PC-3 (cell line): ENCODE measurements around the gene FLNB. TPM values are rescaled to one million over a fixed set of nuclear protein-coding genes. Genes with fewer than 3 reads are reported as not detected.

ENCODE experiments used
- ATAC-seq: fragments of 200-7000 bp; cut with Tn5 transposase; 2 replicates; pipeline ENCODE4 v1.9.1; 2020; ENCODE audit warnings: mild to moderate bottlenecking, moderate library complexity
- BruUV-seq: library from RNA; stranded (reverse); fragments of 400-500 nt; replicated peaks from 2 replicates; lab custom pipeline; 2021; lab: Mats Ljungman, UMichigan
- CTCF ChIA-PET: fragments of 300-600 bp; sonication (Branson Sonifier 250); formaldehyde crosslinking; loops from one replicate; lab custom pipeline; 2022; ENCODE audit warnings: antibody characterized with exemption; lab: Charles Lee
- POLR2A ChIA-PET: fragments of 300-600 bp; sonication (Branson Sonifier 250); formaldehyde crosslinking; loops from one replicate; lab custom pipeline; 2022; ENCODE audit warnings: antibody characterized with exemption; ENCODE audit not compliant: unreplicated experiment; lab: Charles Lee
- DNase-seq: peaks from one replicate; pipeline ENCODE4 v3.0.0-alpha.2; 2015
- H2AFZ ChIP-seq: fragments of 300-600 bp; sonication (generic); 2 replicates; pipeline ENCODE4 v1.6.0; 2016; ENCODE audit warnings: antibody characterized with exemption, low read length
- H3F3A ChIP-seq: fragments of 300-600 bp; sonication (generic); one replicate; pipeline ENCODE4 v1.6.0; 2017; ENCODE audit warnings: antibody characterized with exemption, low read length, control low read depth, mild to moderate bottlenecking; ENCODE audit not compliant: unreplicated experiment
- H3K27ac ChIP-seq: fragments of 300-600 bp; sonication (generic); 2 replicates; pipeline ENCODE4 v1.5.1; 2016; ENCODE audit warnings: mild to moderate bottlenecking, low read length
- H3K27me3 ChIP-seq: fragments of 300-600 bp; sonication (generic); 2 replicates; pipeline ENCODE4 v1.6.1; 2016; ENCODE audit warnings: low read length, mixed read lengths
- H3K36me3 ChIP-seq: fragments of 300-600 bp; sonication (generic); 2 replicates; pipeline ENCODE4 v1.6.1; 2016; ENCODE audit warnings: low read depth, mixed run types, low read length, mixed read lengths
- H3K4me1 ChIP-seq: fragments of 300-600 bp; sonication (generic); 2 replicates; pipeline ENCODE4 v1.5.1; 2016; ENCODE audit warnings: low read length; ENCODE audit not compliant: insufficient read depth
- H3K4me2 ChIP-seq: fragments of 300-600 bp; sonication (generic); 2 replicates; pipeline ENCODE4 v1.6.0; 2016; ENCODE audit warnings: low read length
- H3K4me3 ChIP-seq: fragments of 300-600 bp; sonication (generic); 2 replicates; pipeline ENCODE4 v1.5.1; 2016; ENCODE audit warnings: mild to moderate bottlenecking, low read length, mixed read lengths
- H3K79me2 ChIP-seq: fragments of 300-600 bp; sonication (generic); 2 replicates; pipeline ENCODE4 v1.6.1; 2017; ENCODE audit warnings: low read length, mixed read lengths
- H3K9ac ChIP-seq: fragments of 300-600 bp; sonication (generic); 2 replicates; pipeline ENCODE4 v1.6.0; 2016; ENCODE audit warnings: mild to moderate bottlenecking, low read length
- H3K9me2 ChIP-seq: fragments of 300-600 bp; sonication (generic); replicated peaks from 2 replicates; pipeline ENCODE4 v1.6.1; 2016; ENCODE audit warnings: mixed run types, low read length, mixed read lengths
- H3K9me3 ChIP-seq: fragments of 300-600 bp; sonication (generic); 2 replicates; pipeline ENCODE4 v1.6.1; 2016; ENCODE audit warnings: low read length, mixed read lengths
- H4K20me1 ChIP-seq: fragments of 300-600 bp; sonication (generic); 2 replicates; pipeline ENCODE4 v1.6.1; 2016; ENCODE audit warnings: low read length, mixed read lengths
- EZH2 ChIP-seq: fragments of 300-600 bp; sonication (generic); IDR thresholded peaks from one replicate; pipeline ENCODE4 v1.6.1; 2017; ENCODE audit warnings: antibody characterized with exemption, mild to moderate bottlenecking, low read length; ENCODE audit not compliant: unreplicated experiment
- EZH2phosphoT487 ChIP-seq: fragments of 300-600 bp; sonication (generic); IDR thresholded peaks from 2 replicates; pipeline ENCODE4 v1.6.1; 2018; ENCODE audit warnings: mild to moderate bottlenecking, antibody characterized with exemption, low read length, borderline replicate concordance
- intact Hi-C: fragments of 100-400 bp; cut with micrococcal nuclease; formaldehyde crosslinking; loops from 2 replicates; pipeline ENCODE4 v1.9.0; 2023
- total RNA-seq: library from RNA; depleted of rRNA; stranded (reverse); fragments of >200 nt; gene quantifications from 2 replicates; pipeline ENCODE4 v1.2.3, GENCODE V29; 2014
- TF ChIP-seq, protein P1 (sequence below): fragments of 300-600 bp; sonication (generic); conservative IDR thresholded peaks from 2 replicates; pipeline ENCODE4 v1.5.1; 2017; ENCODE audit warnings: antibody characterized with exemption, low read depth, mild to moderate bottlenecking, low read length

The FLNB gene
- total RNA-seq, 1 experiment from 2014 or later = 505 TPM

DNA sequence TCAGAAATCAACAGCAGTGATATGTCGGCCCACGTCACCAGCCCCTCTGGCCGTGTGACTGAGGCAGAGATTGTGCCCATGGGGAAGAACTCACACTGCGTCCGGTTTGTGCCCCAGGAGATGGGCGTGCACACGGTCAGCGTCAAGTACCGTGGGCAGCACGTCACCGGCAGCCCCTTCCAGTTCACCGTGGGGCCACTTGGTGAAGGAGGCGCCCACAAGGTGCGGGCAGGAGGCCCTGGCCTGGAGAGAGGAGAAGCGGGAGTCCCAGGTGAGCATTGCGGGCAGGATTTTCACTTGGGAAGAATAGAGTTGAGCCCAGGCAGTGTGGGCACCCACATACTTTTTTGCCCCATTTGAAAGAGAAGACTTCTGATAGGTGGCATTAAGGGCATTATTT lies 145.1 kb downstream of the FLNB start:
- Histone ChIP-seq H3K36me3 (peaks cover 91% of the 10 kb centered on the region), H2AFZ (no peak overlapping the region), H3K4me3 (no peak overlapping the region), H3K4me2 (no peak overlapping the region), H3K27me3 (no peaks in the 10 kb centered on the region), H3K9me3 (no peaks in the 10 kb centered on the region), H3K9ac (no peak overlapping the region), H3K27ac (no peak overlapping the region), H3K79me2 (no peaks in the 10 kb centered on the region), H4K20me1 (no peaks in the 10 kb centered on the region), H3K9me2 (no peaks in the 10 kb centered on the region), H3K4me1 (no peaks in the 10 kb centered on the region), H3F3A (peaks cover 5% of the 10 kb centered on the region)
- DNase-seq (no peak), ATAC-seq (no peak)
- TF ChIP-seq, protein P1, sequence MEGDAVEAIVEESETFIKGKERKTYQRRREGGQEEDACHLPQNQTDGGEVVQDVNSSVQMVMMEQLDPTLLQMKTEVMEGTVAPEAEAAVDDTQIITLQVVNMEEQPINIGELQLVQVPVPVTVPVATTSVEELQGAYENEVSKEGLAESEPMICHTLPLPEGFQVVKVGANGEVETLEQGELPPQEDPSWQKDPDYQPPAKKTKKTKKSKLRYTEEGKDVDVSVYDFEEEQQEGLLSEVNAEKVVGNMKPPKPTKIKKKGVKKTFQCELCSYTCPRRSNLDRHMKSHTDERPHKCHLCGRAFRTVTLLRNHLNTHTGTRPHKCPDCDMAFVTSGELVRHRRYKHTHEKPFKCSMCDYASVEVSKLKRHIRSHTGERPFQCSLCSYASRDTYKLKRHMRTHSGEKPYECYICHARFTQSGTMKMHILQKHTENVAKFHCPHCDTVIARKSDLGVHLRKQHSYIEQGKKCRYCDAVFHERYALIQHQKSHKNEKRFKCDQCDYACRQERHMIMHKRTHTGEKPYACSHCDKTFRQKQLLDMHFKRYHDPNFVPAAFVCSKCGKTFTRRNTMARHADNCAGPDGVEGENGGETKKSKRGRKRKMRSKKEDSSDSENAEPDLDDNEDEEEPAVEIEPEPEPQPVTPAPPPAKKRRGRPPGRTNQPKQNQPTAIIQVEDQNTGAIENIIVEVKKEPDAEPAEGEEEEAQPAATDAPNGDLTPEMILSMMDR = no peak
- no peak for TF ChIP-seq EZH2phosphoT487
- no peak for TF ChIP-seq EZH2
- ChIA-PET CTCF (no interaction called here), POLR2A (no interaction called here)
- no TSS peak for BruUV-seq
- intact Hi-C loops = no loop called here

DNA sequence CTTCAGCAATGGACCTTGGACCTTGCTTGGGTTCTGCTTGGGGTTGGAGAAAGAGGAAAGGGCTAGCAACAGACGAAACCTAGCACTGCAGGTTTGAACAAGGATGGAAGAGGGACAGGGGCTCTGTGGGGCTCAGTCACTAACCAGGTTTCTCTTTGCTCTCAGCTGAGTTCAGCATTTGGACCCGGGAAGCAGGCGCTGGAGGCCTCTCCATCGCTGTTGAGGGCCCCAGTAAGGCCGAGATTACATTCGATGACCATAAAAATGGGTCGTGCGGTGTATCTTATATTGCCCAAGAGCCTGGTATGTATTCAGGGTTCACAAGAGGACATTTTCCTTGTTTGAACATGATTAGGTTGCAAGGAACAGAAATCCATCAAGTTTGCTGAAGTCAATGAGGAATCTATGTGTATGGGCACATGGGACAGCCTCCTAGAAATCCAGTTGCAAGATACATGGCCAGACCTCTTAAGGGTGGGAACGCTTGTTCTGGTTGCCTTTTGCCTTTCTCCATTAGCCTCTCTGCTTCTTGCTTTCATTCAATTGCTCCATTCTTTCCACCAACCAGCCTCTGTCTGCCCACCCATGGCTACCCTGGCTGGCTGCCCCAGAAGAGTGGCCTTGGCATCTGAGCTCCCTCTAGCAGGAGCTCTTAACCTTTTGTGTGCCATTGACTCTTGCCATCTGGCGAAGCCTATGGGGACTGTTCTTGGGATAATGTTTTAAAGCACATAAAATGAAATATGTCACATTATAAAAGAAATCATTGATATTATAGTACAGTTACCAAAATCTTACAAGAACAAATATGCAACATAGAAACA lies 146.6 kb downstream of the FLNB start:
- peaks cover 91% of the 10 kb centered on the region for H3K36me3 ChIP-seq
- H3K4me2 ChIP-seq = no peak overlapping the region
- no peak overlapping the region for H3K9ac ChIP-seq
- CTCF ChIA-PET = no interaction called here
- TF ChIP-seq EZH2 (no peak), EZH2phosphoT487 (no peak)
- TF ChIP-seq, protein P1 = no peak
- H3K79me2 ChIP-seq = no peaks in the 10 kb centered on the region
- intact Hi-C loops = no loop called here
- H2AFZ ChIP-seq = no peak overlapping the region
- BruUV-seq = no TSS peak
- ATAC-seq (no peak), DNase-seq (no peak)
- H4K20me1 ChIP-seq = no peaks in the 10 kb centered on the region
- H3K27ac ChIP-seq = no peak overlapping the region
- H3K4me3 ChIP-seq = no peak overlapping the region
- H3K4me1 ChIP-seq = no peaks in the 10 kb centered on the region
- POLR2A ChIA-PET = no interaction called here
- H3K9me2 ChIP-seq = no peaks in the 10 kb centered on the region
- no peaks in the 10 kb centered on the region for H3K27me3 ChIP-seq
- H3F3A ChIP-seq = peaks cover 10% of the 10 kb centered on the region
- no peaks in the 10 kb centered on the region for H3K9me3 ChIP-seq

DNA sequence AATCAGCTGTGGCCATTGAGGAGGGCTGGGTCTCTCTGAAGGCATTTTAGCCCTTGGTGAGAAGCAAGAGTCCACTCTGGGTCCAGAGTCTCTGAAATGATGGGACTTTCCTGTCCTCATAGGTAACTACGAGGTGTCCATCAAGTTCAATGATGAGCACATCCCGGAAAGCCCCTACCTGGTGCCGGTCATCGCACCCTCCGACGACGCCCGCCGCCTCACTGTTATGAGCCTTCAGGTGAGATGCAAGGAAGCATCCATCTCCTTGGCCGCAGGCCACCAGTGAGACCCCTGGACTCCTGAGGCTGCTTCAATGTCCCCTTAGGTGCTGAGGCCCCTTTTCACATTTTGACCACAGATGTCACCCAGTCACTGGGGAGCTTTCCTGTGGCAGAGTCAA lies 147.6 kb downstream of the FLNB start:
- no peak overlapping the region for H3K27ac ChIP-seq
- no peaks in the 10 kb centered on the region for H3K79me2 ChIP-seq
- TF ChIP-seq, protein P1 = no peak
- TF ChIP-seq EZH2 = no peak
- no peak for TF ChIP-seq EZH2phosphoT487
- H3K4me3 ChIP-seq = no peak overlapping the region
- DNase-seq = no peak
- POLR2A ChIA-PET = no interaction called here
- no peak overlapping the region for H3K4me2 ChIP-seq
- no peaks in the 10 kb centered on the region for H4K20me1 ChIP-seq
- no peak for ATAC-seq
- intact Hi-C loops = no loop called here
- no peak overlapping the region for H2AFZ ChIP-seq
- peaks cover 4% of the 10 kb centered on the region; the same call in 1 of the 2 replicates for H3K4me1 ChIP-seq
- CTCF ChIA-PET = no interaction called here
- no TSS peak for BruUV-seq
- no peak overlapping the region for H3K9ac ChIP-seq
- H3K27me3 ChIP-seq = no peaks in the 10 kb centered on the region
- H3F3A ChIP-seq = peaks cover 10% of the 10 kb centered on the region
- H3K36me3 ChIP-seq = peaks cover 90% of the 10 kb centered on the region
- no peaks in the 10 kb centered on the region for H3K9me3 ChIP-seq
- no peaks in the 10 kb centered on the region for H3K9me2 ChIP-seq
